DND-41 (cell line): Measurements from ENCODE around the gene UPK1B.

Experiments
- ATAC-seq: fragments of 200-7000 bp; cut with Tn5 transposase; 3 replicates; pipeline ENCODE4 v1.9.1; 2021; ENCODE audit warnings: low read depth; ENCODE audit not compliant: insufficient read depth
- DNase-seq: peaks from one replicate; pipeline ENCODE4 v3.0.0-alpha.2; 2020
- H2AFZ ChIP-seq: 2 replicates; pipeline ENCODE4 v1.6.0; 2012; ENCODE audit warnings: low read depth, low read length
- H3K27ac ChIP-seq: 2 replicates; pipeline ENCODE4 v1.5.1; 2012; ENCODE audit warnings: low read length, inconsistent platforms
- H3K27me3 ChIP-seq: fragments of 200-600 bp; sonication (generic); 2 replicates; pipeline ENCODE4 v1.6.0; 2012; ENCODE audit warnings: low read length, mild to moderate bottlenecking, inconsistent platforms; ENCODE audit not compliant: insufficient read depth, poor library complexity
- H3K36me3 ChIP-seq: 2 replicates; pipeline ENCODE4 v1.5.1; 2012; ENCODE audit warnings: low read length, inconsistent platforms; ENCODE audit not compliant: insufficient read depth
- H3K4me1 ChIP-seq: 2 replicates; pipeline ENCODE4 v1.5.1; 2012; ENCODE audit warnings: mild to moderate bottlenecking, low read length; ENCODE audit not compliant: insufficient read depth
- H3K4me2 ChIP-seq: 2 replicates; pipeline ENCODE4 v1.6.0; 2012; ENCODE audit warnings: mild to moderate bottlenecking, moderate library complexity, low read length, inconsistent platforms; ENCODE audit not compliant: insufficient read depth
- H3K4me3 ChIP-seq, 2 experiments: fragments of 200-600 bp in 1 of 2; shearing (Covaris generic) in 1 of 2; 2 replicates each; pipeline ENCODE4 v1.5.1; 2012 to 2016; ENCODE audit warnings: inconsistent platforms in 2 of 2, low read length in 2 of 2, mild to moderate bottlenecking in 2 of 2, low read depth in 1 of 2, moderate library complexity in 1 of 2
- H3K79me2 ChIP-seq: 2 replicates; pipeline ENCODE4 v1.6.0; 2012; ENCODE audit warnings: low read length, inconsistent platforms; ENCODE audit not compliant: insufficient read depth
- H3K9ac ChIP-seq: 2 replicates; pipeline ENCODE4 v1.6.0; 2012; ENCODE audit warnings: low read depth, mild to moderate bottlenecking, inconsistent platforms, low read length, moderate library complexity
- H3K9me3 ChIP-seq: 2 replicates; pipeline ENCODE4 v1.5.1; 2012; ENCODE audit warnings: low read length, moderate library complexity, mild to moderate bottlenecking, inconsistent platforms; ENCODE audit not compliant: insufficient read depth, severe bottlenecking
- H4K20me1 ChIP-seq: 2 replicates; pipeline ENCODE4 v1.6.0; 2012; ENCODE audit warnings: low read length; ENCODE audit not compliant: insufficient read depth
- EZH2 ChIP-seq: IDR thresholded peaks from 3 replicates; pipeline ENCODE4 v1.6.1; 2012; ENCODE audit warnings: borderline replicate concordance, low read depth, mild to moderate bottlenecking, moderate library complexity, low read length, inconsistent platforms; ENCODE audit not compliant: severe bottlenecking
- TF ChIP-seq, protein P1 (sequence below): IDR thresholded peaks from 2 replicates; pipeline ENCODE4 v1.5.1; 2012; ENCODE audit warnings: borderline replicate concordance, low read length, moderate library complexity, mild to moderate bottlenecking; ENCODE audit not compliant: poor library complexity, severe bottlenecking; ENCODE audit errors: extremely low read depth

UPK1B gene

DNA sequence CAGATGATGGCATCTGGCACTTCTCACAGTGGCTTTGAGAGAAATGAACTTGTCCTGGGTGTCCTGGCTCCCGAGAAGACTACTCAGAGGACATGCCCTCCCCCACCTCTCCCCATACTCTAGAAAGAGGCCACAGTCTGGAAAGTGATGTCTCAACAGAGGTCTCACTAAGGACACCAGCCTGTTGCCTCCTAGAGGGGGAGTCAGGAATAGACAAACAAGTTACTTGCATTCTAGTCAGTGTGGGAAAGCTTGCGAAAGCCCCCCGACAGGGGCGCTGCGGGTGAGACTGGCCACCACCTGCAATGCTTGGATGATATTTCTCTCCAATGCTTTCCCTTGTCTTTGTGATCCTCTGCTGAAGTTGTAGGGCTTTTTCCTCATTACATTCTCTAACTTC lies 50.1 kb downstream of the UPK1B start:
- no peak for DNase-seq
- TF ChIP-seq, protein P1, sequence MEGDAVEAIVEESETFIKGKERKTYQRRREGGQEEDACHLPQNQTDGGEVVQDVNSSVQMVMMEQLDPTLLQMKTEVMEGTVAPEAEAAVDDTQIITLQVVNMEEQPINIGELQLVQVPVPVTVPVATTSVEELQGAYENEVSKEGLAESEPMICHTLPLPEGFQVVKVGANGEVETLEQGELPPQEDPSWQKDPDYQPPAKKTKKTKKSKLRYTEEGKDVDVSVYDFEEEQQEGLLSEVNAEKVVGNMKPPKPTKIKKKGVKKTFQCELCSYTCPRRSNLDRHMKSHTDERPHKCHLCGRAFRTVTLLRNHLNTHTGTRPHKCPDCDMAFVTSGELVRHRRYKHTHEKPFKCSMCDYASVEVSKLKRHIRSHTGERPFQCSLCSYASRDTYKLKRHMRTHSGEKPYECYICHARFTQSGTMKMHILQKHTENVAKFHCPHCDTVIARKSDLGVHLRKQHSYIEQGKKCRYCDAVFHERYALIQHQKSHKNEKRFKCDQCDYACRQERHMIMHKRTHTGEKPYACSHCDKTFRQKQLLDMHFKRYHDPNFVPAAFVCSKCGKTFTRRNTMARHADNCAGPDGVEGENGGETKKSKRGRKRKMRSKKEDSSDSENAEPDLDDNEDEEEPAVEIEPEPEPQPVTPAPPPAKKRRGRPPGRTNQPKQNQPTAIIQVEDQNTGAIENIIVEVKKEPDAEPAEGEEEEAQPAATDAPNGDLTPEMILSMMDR = no peak
- TF ChIP-seq EZH2 = no peak
- Histone ChIP-seq H3K27me3 (no peaks in the 10 kb centered on the region), H4K20me1 (no peaks in the 10 kb centered on the region), H3K4me3 (no peak overlapping the region), H3K9me3 (no peaks in the 10 kb centered on the region), H3K27ac (no peak overlapping the region), H3K9ac (no peak overlapping the region), H2AFZ (no peak overlapping the region), H3K4me1 (no peaks in the 10 kb centered on the region), H3K36me3 (peaks cover 63% of the 10 kb centered on the region), H3K79me2 (no peaks in the 10 kb centered on the region), H3K4me2 (no peak overlapping the region)
- ATAC-seq = no peak

DNA sequence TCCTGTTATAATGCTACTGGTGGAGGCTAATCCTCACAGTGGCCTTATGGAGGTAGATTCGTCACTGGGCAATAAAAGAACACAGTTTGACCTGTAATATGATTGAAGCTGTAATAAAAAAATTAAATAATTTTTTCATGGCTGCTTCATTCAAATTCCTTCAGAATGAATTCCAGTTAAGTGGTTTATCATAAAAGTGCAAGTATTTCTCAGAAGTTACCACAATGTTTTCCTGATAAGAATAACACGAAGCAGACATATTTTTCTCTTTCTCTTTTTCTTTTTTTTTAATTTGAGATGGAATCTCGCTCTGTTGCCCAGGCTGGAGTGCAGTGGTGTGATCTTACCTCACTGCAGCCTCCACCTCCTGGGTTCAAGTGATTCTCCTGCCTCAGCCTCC lies 51.7 kb downstream of the UPK1B start:
- H3K36me3 ChIP-seq = peaks cover 68% of the 10 kb centered on the region

DNA sequence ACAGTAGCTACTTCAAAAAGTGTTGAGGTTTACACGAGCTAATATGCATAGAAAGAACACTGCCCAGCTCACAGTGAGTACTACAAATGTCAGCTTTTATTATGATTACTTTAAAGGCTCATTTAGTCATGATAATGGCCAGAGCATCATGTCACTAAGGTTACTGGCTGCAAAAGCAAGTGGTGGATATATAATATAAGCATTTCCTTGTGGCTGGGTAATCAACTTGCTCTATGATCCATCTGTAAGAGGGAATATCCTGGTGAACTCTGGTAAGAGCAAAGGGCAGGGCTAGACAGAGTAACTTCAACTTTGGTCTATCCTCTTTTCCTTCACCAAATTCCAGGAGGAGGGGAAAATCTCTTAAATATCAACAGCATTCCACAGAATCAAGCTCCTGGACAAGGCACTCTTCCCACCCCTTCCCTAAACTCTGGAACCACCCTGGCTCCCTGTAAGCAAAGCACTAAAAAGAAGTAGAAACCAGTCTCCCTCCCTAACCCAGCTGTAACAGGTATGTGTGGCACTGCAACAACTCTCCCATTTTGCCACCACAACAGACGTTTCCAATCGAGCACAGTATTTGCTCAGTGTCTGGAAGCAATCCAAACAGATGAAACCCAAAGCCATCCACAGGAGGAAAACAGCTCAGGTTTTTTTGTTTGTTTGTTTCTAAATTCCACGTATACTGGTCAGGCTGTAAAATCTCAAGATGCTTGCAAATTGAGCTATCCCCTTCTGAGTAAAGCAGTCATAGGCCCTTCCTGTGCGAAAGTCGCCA lies 53.9 kb downstream of the UPK1B start:
- Histone ChIP-seq H3K27me3 (no peaks in the 10 kb centered on the region), H3K36me3 (peaks cover 71% of the 10 kb centered on the region), H3K27ac (no peak overlapping the region), H3K9ac (no peak overlapping the region), H3K79me2 (no peaks in the 10 kb centered on the region), H3K4me1 (no peaks in the 10 kb centered on the region), H4K20me1 (no peaks in the 10 kb centered on the region), H3K4me3 (no peak overlapping the region), H3K9me3 (no peaks in the 10 kb centered on the region), H3K4me2 (no peak overlapping the region), H2AFZ (no peak overlapping the region)
- no peak for ATAC-seq
- TF ChIP-seq, protein P1 = no peak
- TF ChIP-seq EZH2 = no peak
- no peak for DNase-seq

More for the DNA sequence above, 51.7 kb downstream of the UPK1B start:
- DNase-seq = no peak
- H3K4me3 ChIP-seq = no peak overlapping the region
- no peak for TF ChIP-seq EZH2
- H3K27me3 ChIP-seq = no peaks in the 10 kb centered on the region
- H2AFZ ChIP-seq = no peak overlapping the region
- no peak overlapping the region for H3K4me2 ChIP-seq
- H3K9me3 ChIP-seq = no peaks in the 10 kb centered on the region
- H3K4me1 ChIP-seq = no peaks in the 10 kb centered on the region
- H4K20me1 ChIP-seq = no peaks in the 10 kb centered on the region
- no peak for ATAC-seq
- no peak overlapping the region for H3K9ac ChIP-seq
- H3K79me2 ChIP-seq = no peaks in the 10 kb centered on the region
- no peak overlapping the region for H3K27ac ChIP-seq

DNA sequence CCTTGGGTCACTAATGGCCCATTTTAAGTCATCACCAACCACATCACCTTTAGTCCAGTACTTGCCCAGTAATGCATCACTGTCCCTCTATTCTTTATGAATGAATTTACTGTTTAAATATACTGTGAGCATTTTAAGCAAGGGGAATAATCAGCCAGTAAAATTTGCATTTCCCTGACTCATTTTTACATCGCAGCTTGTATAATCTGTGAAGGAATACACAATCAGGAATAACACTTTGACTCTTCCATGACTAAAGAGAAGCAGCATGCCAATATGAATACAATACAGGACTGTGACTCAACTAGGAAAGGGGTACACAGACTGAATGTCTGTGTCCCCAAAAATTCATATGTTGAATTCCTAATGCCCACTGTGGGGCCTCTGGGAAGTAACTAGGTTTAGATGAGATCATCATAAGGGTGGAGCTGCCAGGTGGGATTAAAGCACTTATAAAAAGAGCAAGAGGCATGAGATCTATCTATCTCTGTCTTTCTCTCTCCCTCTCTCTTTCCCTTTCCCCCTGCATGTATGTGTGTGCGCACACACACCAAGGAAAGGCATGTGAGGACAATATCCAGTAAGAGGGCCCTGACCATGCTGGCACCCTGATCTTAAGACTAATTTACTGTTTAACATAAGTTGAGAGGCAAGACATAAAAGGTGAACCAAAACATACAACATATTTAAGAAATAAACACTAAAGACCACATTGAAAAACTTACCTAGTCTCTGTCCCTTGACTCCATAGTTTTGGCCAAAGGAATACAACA lies 55.2 kb downstream of the UPK1B start:
- Histone ChIP-seq H3K27me3 (no peaks in the 10 kb centered on the region), H3K4me2 (no peak overlapping the region), H3K36me3 (peaks cover 62% of the 10 kb centered on the region), H3K4me1 (no peaks in the 10 kb centered on the region), H3K79me2 (no peaks in the 10 kb centered on the region), H3K9ac (no peak overlapping the region), H2AFZ (no peak overlapping the region), H3K9me3 (no peaks in the 10 kb centered on the region), H4K20me1 (no peaks in the 10 kb centered on the region), H3K4me3 (no peak overlapping the region), H3K27ac (no peak overlapping the region)
- no peak for ATAC-seq
- TF ChIP-seq EZH2 = no peak
- TF ChIP-seq, protein P1 = no peak
- DNase-seq = no peak
